Astrocyte (in vitro differentiated cells and primary cell): ENCODE measurements around the gene PCP4.

Experiments
- EZH2 ChIP-seq: IDR thresholded peaks from 2 replicates; pipeline ENCODE4 v1.6.1; 2012; ENCODE audit warnings: mild to moderate bottlenecking, low read length, inconsistent platforms; ENCODE audit not compliant: insufficient read depth
- TF ChIP-seq, protein P1 (sequence below): IDR thresholded peaks from 2 replicates; pipeline ENCODE4 v1.5.1; 2011; ENCODE audit warnings: low read depth, mild to moderate bottlenecking, inconsistent platforms, low read length, moderate library complexity; ENCODE audit not compliant: insufficient read depth

GRCh38 chr21:39938086-39938625 is 70.9 kb downstream of the PCP4 start:
- TF ChIP-seq, protein P1, sequence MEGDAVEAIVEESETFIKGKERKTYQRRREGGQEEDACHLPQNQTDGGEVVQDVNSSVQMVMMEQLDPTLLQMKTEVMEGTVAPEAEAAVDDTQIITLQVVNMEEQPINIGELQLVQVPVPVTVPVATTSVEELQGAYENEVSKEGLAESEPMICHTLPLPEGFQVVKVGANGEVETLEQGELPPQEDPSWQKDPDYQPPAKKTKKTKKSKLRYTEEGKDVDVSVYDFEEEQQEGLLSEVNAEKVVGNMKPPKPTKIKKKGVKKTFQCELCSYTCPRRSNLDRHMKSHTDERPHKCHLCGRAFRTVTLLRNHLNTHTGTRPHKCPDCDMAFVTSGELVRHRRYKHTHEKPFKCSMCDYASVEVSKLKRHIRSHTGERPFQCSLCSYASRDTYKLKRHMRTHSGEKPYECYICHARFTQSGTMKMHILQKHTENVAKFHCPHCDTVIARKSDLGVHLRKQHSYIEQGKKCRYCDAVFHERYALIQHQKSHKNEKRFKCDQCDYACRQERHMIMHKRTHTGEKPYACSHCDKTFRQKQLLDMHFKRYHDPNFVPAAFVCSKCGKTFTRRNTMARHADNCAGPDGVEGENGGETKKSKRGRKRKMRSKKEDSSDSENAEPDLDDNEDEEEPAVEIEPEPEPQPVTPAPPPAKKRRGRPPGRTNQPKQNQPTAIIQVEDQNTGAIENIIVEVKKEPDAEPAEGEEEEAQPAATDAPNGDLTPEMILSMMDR = no peak
- no peak for TF ChIP-seq EZH2
